Measurements from ENCODE around the gene CHST11.
"Not testable (repeated sequence)": the region's sequence is repeated elsewhere in the genome, so short reads cannot be mapped to it uniquely, and the experiment has no call there.

Gene CHST11

DNA sequence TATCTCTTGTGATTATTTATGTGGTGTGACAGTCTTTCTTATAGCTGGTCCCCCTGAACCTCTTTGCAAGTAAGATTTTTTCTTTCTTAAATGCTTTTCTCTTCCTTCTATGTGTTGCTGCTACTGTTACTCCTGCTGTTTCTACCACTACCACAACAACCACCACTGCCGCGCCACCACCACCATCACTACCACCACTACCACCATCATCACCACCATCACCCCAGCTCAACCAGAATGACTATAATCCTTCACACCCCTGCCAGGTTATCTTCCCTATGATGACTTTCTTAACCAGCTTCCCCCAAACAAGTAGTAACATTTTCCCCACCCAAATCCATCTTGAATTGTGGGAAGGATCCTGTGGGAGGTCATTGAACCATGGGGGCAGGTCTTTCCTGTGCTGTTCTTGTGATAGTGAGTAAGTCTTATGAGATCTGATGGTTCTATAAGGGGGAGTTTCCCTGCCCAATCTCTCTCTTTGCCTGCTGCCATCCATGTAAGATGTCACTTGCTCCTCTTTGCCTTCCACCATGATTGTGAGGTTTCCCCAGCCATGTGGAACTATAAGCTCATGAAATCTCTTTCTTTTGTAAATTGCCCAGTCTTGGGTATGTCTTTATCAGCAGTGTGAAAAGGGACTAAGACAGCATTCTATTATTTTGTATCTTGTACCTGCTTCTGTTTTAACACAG, 52.2 kb downstream of the CHST11 start:
- in situ Hi-C loops (cut with HindIII; ENCODE audit: low pct_ligation_motif_present, low pct_unique_long_range_greater_than_20kb, low sequenced_read_pairs): no loop called here
- DNase-seq: no peak

DNA sequence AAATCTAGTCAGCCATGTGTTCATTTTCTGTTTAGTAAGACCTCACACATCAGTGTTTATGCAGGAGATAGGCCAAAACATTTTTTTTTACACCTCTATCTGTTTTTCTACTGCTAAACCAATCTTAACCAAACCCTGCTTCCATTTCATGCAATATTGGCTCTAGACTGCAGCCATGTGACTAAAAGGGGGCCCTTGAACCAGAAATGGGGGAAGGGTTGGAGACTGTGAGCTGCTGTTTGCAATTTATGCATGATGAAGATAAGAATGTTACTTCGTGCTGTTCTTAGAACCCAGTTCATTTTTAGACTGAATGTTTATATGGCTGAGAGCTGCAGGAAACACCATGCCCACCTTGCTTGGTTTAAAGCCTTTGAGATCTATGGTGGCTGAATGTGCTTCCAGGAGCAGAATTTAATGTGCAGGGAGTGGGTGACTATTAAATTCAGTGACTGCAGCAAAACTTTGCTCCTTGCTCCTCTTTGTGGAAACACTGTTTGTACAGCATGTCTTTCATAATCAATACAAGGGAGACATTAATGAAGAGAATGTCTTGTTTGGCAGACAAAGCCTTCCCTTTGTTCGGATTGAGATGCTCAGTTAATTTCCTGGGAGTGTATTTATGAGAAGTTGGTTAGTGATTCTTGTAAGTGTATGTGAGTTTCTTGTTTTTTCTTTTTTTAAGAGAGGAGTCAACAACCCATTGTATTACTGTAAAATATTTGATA, 53.6 kb downstream of the CHST11 start:
- DNase-seq: no peak
- in situ Hi-C loops (cut with HindIII; ENCODE audit: low pct_ligation_motif_present, low pct_unique_long_range_greater_than_20kb, low sequenced_read_pairs): no loop called here

DNA sequence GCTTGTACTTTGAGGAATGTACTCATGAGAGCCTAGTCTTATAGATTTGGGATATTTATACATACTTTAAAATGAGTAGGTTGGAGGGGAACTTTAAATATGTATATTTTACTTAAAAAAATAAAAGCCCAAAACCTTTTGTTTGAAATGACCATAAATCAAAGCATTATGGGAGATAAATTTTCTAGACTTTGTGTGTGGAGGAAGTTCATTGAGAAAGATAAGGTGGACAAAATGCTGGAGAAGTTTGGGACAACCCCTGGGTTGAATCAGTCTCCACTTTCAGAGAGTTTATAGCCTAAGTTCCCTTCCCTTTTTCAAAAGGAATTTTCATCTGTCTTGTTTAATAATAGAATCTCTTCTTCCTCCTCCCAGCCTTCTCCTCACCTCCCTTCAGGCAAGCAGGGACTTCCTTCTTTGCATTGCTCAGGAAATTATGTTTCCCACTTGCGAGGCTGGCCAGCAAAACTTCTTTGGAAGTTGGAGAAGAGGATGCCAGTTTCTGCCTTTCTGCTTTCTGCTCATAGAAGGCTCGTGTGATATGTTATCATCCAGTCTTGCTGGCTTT, 54.2 kb downstream of the CHST11 start:
- DNase-seq: no peak
- in situ Hi-C loops (cut with HindIII; ENCODE audit: low pct_ligation_motif_present, low pct_unique_long_range_greater_than_20kb, low sequenced_read_pairs): no loop called here

DNA sequence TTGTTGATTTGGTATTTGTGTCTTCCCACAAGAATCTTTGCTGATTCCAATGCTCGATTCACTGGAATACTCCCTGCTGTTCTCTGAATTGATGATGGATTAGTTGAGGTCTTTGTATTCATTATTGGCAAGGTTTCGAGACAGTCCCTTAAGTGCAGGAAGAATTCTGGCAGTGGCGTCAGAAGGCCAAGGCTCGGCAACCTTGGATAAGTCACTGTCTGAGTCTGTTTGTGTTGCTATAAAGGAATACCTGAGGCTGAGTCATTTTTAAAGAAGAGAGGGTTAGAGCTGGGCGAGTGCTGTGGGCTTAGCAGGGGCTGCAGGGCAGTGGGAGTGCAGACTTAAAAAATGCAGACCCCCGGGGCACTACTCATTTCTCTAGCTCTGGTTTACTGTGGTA, 56.9 kb downstream of the CHST11 start:
- in situ Hi-C loops (cut with HindIII; ENCODE audit: low pct_ligation_motif_present, low pct_unique_long_range_greater_than_20kb, low sequenced_read_pairs): no loop called here
- DNase-seq: no peak

DNA sequence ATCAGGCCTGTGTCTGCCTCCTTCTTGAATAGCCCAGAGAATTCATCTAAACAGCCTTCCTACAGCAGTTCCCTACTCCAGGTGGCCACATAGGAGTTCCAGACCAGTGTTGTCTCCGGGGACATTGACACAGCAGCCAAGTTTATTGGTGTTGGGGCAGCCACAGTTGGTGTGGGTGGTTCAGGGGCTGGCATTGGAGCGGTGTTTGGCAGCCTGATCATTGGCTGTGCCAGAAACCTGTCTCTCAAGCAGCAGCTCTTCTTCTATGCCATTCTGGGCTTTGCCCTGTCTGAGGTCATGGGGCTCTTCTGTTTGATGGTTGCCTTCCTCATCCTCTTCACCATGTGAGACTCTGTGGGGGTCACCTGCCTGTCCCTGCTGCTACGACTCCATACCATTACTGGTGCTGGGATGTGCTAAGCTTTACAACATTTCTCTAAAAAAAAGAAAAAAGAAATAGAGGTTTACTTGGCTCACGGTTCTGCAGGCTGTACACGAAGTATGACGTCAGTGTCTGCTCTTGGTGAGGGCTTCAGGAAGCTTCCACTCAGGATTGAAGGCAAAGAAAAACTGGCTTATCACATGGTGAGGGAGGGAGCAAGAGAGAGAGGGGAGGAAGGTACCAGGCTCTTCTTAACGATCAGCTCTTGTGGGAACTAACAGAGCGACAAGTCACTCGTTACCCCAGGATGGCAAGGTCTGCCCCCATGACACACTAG, 57.5 kb downstream of the CHST11 start:
- in situ Hi-C loops (cut with HindIII; ENCODE audit: low pct_ligation_motif_present, low pct_unique_long_range_greater_than_20kb, low sequenced_read_pairs): no loop called here

DNA sequence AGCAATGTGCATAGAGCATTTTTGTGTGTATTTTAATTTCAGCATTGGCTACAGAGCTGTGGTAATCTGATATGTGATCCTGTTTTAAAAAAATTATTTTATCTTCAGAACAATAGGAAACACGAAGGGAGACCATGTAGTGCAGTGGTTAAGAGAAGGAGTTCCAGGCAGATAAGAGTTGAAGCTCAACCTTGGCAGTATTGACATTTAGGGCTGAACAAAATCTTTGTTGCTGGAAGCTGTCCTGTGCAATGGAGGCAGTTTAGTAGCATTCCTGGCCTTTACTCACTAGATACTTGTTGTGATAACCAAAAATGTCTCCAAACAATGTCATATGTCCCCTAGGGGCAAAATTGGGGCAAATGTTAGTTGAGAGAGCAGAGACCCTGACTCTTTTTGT, 59.2 kb downstream of the CHST11 start:
- no peak for DNase-seq
- in situ Hi-C loops (cut with HindIII; ENCODE audit: low pct_ligation_motif_present, low pct_unique_long_range_greater_than_20kb, low sequenced_read_pairs): no loop called here

More for the DNA sequence above, 57.5 kb downstream of the CHST11 start:
- DNase-seq: no peak

DNA sequence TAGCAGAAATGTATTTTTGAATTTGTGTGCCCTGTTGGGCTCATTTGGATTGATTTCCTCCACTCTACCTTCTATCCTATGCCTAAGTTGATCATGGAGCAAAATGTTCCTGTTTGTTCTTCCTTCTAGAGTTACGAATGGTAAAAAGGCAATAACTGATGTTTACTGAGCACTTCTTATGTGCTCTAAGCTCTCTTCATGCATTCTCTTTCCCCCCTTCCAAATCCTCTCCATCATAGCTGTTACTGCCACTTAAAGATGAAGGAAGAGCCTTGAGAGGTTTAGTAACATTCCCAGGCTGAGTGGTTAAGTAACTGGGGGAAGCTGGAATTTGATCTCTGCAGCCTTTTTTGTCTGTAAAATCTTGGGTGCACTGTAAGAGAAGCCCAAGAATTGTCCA, 60.1 kb downstream of the CHST11 start:
- DNase-seq: no peak
- in situ Hi-C loops (cut with HindIII; ENCODE audit: low pct_ligation_motif_present, low pct_unique_long_range_greater_than_20kb, low sequenced_read_pairs): no loop called here

DNA sequence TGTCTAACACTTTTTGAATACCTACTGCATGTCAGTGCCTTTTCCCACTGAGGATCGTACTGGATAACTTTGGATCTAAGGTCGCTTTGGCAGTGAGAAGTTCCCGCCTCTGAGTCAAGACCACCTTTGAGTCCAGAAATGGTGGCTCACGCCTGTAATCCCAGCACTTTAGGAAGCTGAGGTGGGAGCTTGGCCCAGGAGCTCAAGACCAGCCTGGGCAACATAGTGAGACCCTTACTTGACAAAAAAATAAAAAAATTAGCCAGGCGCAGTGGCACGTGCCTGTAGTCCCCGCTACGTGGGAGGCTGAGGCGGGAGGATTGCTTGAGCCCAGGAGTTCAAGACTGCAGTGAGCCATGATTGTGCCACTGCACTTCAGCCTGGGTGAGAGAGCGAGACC, 61.1 kb downstream of the CHST11 start:
- no peak for DNase-seq
- in situ Hi-C loops (cut with HindIII; ENCODE audit: low pct_ligation_motif_present, low pct_unique_long_range_greater_than_20kb, low sequenced_read_pairs): no loop called here

DNA sequence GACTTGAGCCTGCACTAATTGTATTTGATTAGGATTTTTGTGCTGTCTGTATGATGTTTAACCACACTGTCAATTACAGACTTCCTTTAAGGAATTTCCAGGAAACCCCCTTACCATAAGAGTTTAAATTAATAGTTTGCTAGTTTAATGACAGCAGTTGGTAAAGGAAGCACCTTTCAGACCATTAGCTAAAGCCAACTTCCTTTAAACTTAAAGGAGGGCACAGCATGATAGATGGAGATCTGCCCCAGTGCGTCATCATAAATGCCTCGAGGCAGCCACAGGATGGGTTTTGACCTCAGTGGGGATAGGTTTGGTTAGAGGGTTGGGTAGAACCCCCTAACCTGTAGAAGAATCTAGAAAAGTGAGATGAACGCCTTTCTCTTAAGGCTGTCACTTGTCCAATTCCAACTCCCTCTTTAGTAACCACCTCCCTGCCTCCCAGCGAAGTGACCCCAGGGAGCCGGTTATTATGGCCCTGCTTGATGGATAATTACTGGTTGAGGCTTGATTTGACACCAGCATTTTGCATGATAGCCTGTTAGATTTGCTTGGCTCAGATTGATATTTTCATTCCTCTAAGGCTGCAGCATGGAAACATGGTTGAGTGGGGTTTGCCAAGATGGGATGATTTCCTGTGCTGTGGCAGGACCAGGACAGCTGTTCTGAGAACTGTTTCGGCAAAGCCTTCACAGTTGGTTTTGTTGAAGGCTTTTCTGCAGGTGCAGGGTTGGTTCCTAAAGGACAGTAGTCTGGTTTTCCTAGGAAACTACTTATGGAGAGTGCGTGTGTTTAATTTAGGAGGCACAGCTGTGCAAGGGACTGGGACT, 62.7 kb downstream of the CHST11 start:
- DNase-seq: no peak
- in situ Hi-C loops (cut with HindIII; ENCODE audit: low pct_ligation_motif_present, low pct_unique_long_range_greater_than_20kb, low sequenced_read_pairs): no loop called here

DNA sequence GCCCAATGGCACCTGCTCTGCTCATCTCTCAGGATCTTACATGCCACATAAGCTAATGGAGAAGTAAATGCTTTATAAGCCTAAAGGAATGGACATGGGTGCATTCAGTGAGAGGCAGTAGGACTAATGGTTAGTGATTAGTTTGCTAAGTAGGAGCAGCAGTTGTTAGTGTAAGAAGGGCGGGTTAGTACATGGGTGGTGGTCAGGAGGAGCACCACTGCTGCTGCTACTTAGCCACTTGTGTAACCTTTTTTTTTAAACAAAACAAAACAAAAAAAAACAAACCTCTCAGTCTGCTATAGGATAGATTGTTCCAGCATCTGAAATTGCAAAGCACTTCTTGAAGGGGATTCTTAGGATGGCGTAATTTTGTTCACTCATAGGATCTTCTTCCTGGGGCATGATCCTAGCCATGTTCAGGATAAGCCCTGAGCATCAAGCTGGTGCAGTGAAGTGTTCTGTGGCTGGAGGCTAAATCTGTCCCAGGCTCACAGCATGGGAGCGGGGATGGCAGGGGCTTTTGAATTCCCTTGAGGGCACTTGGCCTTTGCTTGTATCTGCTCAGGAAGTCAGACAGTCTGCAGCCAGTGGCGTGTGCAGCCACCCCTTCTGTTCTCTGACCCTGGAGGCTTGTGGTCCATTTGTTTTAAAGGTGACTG, 63.6 kb downstream of the CHST11 start:
- in situ Hi-C loops (cut with HindIII; ENCODE audit: low pct_ligation_motif_present, low pct_unique_long_range_greater_than_20kb, low sequenced_read_pairs): no loop called here
- no peak for DNase-seq

DNA sequence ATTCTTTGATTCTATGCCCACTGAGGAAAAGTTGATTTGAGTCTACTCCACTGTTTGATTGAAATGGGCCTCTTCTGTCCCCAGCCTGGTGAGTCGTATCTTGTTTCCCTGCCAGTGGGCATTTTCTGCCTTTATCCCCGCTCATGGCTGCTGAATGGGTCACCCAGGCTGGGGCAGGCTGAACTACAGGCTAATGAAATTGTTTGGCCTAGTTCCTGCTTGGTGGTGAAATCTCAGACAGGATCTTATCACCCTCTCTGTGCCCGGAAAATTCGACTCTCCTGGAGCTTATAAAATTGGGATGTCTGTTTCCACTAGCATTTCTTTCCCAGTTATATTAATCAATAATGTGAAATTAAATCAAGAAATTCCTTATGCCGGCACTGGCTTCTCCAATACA, 65.0 kb downstream of the CHST11 start:
- in situ Hi-C loops (cut with HindIII; ENCODE audit: low pct_ligation_motif_present, low pct_unique_long_range_greater_than_20kb, low sequenced_read_pairs): no loop called here
- DNase-seq: no peak

DNA sequence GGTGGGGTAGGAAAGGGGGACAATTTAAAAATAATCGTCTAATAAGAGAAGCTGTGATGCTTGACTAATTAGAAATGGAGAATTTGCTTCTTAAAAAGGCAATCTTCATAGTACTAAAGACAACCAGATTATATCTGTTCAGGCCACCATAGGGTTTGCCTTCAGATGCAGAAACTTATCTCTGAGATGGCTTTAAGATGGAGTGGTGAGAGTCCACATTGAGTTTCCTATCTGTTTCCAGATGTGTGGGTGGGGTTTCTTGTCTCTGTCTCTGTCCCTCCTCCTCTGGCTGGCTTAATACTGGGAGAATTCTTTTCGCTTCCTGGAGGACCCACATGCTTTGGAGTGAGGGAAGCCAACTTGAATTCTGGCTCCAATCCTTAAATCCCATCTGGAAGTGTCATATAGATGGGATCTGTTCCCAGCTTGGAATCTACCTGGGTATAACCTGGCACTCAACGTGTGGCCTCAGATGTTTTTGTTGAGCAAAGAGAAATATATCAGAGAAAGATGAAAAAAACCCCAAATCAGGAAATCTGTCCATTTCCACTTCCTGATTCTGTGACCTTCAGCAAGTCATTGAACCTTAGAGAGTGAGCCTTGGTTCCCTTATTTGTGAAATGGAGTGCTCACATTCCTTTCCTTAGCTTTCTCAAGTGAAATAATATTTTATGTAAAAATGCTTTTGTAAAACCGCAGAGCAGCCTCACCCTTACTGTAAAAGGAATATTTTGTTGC, 66.4 kb downstream of the CHST11 start:
- no peak for DNase-seq
- in situ Hi-C loops (cut with HindIII; ENCODE audit: low pct_ligation_motif_present, low pct_unique_long_range_greater_than_20kb, low sequenced_read_pairs): no loop called here

DNA sequence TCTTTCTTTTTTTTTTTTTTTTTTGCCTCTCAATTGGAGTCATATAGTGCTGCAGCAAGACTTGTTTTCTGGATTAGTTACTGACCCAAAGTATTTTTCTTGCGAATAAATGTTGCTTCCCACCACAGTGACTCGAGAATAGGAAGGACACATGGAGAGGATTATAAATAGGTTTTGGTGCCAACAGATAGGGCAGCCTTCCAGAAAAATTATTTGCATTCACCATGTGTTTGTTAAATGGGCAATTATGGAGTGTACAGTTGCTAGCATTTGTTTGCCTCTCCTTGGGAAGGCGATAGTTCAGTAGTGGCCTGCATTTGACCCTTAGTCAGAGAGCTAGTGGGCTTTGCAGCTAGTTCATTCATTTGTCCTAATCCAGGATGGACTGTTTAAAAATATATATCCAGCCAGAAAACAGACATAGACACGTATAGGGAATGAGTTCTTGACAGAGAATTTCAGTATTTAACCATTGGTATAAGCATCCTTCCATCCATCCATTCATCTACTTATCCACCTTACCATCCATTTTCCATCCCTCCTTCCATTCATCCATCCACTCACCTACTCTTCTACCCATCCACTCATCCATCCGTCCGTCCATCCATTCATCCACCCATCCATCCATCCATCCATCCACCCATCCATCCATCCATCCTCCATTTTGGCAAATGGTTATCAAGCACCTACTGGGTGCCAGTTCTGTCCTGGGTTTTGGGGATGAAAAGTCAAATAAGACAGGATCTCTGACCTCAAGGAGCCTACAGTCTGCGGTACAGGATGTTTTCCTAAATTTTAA, 67.5 kb downstream of the CHST11 start:
- DNase-seq: no peak
- in situ Hi-C loops (cut with HindIII; ENCODE audit: low pct_ligation_motif_present, low pct_unique_long_range_greater_than_20kb, low sequenced_read_pairs): no loop called here

DNA sequence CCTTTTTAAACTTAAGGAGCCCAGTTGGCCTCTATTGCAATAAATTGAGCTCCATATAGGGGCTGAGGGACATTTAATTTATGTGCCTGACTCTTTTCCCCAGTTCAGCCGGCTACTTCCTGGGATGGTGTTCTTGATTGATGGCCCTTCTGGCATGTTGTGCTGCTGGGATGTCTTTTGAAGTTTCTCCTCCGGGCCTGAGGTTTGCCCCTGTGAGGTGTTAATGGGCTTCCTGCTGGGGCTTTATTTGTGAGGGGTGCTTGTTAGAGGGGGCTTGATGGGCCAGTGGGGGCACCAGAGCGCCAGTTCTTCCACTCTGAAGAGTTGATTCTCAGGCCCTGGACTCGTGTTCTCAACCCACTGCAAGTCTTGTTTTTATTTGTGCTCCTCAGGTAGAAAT, 69.6 kb downstream of the CHST11 start:
- DNase-seq: no peak
- in situ Hi-C loops (cut with HindIII; ENCODE audit: low pct_ligation_motif_present, low pct_unique_long_range_greater_than_20kb, low sequenced_read_pairs): no loop called here

DNA sequence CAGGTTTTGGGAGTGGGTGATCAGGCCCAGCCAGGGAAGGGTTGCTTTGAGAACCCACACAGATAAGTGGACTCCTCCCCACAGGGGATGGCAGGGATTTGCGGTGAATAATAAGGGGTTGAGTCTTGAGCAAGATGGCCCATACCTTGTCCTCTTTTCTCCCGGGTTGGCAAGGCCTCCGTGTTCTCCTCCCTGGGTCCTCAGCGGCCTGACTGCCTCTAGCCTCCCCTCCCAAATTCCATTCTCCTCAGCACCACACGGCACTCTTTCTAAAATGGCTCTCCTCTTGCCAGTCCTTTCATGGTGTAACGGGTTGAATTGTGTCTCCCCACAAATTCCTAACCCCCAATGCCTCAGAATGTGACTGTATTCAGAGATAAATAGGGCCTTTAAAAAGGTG, 70.0 kb downstream of the CHST11 start:
- in situ Hi-C loops (cut with HindIII; ENCODE audit: low pct_ligation_motif_present, low pct_unique_long_range_greater_than_20kb, low sequenced_read_pairs): no loop called here
- no peak for DNase-seq

DNA sequence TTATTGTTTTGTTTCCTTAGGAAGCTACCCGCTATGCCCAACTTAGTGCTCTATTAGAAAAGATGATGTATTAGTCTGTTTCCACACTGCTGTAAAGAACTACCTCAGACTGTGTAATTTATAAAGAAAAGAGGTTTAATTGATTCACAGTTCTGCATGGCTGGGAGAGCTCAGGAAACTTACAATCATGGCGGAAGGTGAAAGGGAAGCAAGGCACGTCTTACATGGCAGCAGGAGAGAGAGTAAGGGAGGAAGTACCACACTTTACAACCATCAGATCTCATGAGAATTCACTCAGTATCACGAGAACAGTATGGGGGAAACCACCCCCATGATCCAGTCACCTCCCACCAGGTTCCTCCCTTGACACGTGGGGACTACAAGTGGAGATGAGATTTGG, 70.9 kb downstream of the CHST11 start:
- in situ Hi-C loops (cut with HindIII; ENCODE audit: low pct_ligation_motif_present, low pct_unique_long_range_greater_than_20kb, low sequenced_read_pairs); DNase-seq: not testable (repeated sequence)

All from ACHN (cell line).